T-helper 2 cell treated with Interferon-gamma antibody and Interleukin-4, amounts not matched to agents 100 ng/mL and 5 ng/mL, for 36 hours (primary cell): ENCODE measurements around the gene TM4SF4. TPM values are rescaled to one million over a fixed set of nuclear protein-coding genes. Genes with fewer than 3 reads are reported as not detected.

Source experiments
- intact Hi-C: fragments of 100-400 bp; cut with micrococcal nuclease; formaldehyde crosslinking; loops from one replicate; pipeline ENCODE4 v1.15.1; 2023
- total RNA-seq: library from RNA; stranded (reverse); gene quantifications from 2 replicates; pipeline ENCODE4 v1.2.3, GENCODE V29; 2022

The TM4SF4 gene
- total RNA-seq, 1 donor from 2014 or later, result not detected

DNA sequence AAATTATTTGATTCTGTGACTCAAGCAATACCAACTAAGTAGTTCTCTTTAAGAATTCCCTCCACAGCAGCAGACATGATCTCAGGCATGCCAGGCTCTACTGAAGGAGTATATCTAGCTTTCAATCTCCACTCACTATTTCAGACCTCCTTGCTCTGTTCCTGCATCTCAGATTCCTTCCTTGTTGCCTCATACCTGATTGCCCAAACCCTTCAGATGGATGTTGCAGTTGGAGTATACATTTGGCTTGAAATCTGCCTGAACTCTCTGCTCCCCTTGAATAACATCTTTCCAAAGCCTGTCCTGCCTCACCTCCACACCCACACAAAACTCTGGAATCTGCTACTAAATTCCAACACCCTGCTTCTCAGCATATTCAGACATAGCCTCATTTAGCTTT lies 19.8 kb upstream of the TM4SF4 start:
- intact Hi-C loops, result no loop called here

GRCh38 chr3:149455366-149455765 lies 19.1 kb upstream of the TM4SF4 start:
- intact Hi-C loops, result no loop called here

- intact Hi-C loops, result no loop called here
Measured at GRCh38 chr3:149455989-149456388, 18.5 kb upstream of the TM4SF4 start.

DNA sequence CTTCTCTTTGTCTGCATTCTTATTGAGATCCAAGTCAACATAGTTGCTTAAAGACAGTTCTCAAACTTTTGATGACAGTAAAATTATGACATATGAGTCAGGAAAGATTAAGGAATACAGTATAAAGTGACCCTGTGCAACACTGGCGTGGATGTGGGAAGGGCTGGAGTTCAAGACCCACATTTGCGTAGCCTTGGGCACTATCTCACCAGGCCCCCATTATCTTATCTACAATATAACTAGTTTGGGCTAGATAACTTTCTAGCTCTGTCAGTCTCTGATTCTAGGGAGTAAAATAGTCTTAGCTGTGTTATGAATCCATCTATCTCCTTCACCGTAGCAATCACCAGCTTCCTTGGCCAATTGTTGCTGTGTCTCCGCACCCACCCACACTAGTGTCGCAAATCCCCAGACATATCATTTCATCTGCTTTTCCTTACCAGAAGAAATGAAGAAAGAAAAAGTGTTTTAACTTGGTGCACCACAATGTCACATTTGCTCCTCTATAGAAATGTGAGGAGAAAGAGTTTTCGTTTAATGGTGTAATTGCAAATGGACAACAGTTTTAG lies 14.9 kb upstream of the TM4SF4 start:
- intact Hi-C loops, result no loop called here

DNA sequence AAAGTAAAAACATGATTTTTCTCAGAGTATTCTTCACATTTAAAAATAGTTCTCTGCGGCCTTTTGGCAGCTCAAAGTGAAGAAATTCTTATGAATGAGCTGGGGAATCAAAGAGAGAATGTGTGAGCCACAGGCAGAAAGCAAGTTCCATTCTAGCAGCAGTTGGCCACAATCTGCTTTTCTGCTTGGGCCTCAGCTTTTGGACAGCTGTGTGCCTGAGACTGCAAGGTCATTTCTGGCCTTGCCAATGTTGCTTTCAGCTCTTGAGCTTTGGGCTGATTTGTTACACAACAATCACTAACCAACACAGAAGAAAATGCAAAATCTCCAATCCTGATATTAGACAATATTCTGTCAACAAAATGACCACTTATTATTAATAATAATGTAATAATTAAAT lies 14.4 kb upstream of the TM4SF4 start:
- intact Hi-C loops, result no loop called here

DNA sequence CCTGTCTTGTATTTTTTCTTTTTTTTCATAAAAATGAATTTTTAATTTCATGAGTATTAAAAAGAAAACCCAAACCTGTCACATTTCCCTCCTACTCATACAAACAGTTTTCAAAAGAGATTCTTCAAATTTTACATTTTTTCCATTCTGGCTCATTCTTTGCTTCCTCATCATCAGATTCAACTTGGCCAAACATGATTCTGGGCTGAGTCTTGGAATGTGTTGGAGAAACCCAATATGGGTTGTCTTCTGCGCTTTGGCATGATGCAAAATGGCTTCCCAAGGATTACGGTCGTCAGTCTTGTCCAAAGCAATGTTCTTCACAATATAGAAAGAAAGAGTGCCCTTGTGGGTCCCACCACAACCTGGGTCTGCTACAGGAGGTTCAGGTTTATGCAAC lies 12.4 kb upstream of the TM4SF4 start:
- intact Hi-C loops, result no loop called here

GRCh38 chr3:149462581-149463011 lies 11.9 kb upstream of the TM4SF4 start:
- intact Hi-C loops, result no loop called here

- intact Hi-C loops, result no loop called here
Measured at GRCh38 chr3:149463921-149464320, 10.6 kb upstream of the TM4SF4 start.

- intact Hi-C loops, result no loop called here
Measured at GRCh38 chr3:149464542-149465328, 9.8 kb upstream of the TM4SF4 start.

- intact Hi-C loops, result no loop called here
Measured at GRCh38 chr3:149465351-149465883, 9.1 kb upstream of the TM4SF4 start.

DNA sequence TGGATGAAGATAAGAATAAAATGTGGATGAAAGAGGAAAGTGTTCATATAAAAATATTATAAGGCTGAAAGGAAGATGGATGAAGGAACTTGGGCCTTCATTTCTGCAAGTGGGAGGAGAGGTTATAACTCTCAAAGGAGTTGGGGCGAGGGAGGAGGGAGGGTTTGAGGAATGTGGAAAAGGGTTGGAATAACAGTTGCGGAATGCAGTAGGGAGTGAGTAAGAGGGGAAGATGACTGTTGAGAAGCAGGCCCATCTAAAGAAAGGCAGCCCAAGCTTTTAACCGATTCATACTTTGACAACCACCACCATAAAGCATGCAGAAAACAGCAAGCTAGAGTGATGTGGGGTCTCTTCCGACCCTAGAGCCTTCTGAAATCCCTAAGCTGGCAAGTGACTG lies 8.3 kb upstream of the TM4SF4 start:
- intact Hi-C loops, result no loop called here

DNA sequence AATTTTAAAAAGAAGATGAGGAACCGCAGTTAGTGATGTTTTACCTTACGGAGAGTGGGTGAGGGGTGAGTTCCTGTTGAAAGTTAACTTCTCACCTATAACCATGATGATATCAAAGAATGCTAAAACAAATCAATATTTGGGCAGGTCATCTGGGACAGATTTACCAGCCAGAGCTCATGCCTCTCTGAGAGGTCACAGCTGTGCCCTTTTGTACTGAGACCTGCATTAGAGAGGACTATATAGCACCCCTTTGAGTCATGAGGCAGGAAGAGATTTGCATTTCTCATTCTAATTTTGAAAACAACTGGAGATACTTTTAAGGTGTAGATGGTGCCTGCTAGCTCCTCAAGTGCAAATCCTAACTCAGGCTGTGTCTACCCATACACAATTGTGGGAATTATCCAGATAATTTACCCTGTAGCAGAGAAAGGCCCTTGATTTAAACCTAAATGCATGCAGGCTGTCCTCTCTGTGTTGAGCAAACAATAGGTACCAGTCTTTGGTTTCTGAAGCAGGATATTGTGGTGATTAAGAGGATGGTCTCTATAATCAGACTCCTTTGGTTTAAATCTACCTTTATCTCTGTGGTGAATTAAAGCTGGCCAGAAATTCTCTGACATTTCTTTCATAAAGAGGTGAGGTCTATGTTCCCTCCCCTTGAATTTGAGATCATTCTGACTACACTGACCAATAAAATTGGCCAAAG lies 5.8 kb upstream of the TM4SF4 start:
- intact Hi-C loops, result no loop called here

DNA sequence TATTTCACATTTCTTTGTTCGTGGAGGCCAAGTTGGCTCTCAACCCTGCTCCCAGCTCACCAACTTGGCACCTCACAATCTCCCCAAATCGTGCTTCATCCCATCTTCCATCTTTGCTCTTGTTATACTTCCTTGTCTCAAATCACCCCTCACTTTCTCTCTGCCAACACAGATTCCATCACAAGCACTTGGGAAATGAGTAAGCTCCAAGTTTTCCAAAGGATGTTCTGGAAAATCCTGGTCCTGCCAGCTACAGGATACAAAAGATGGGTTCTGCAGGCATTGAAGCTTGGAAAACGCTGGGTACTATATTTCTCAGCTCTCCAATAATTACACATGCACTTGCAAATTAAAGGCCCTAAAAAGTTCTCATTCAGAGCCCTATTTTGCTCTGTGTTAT lies 4.1 kb upstream of the TM4SF4 start:
- intact Hi-C loops, result no loop called here

- intact Hi-C loops, result no loop called here
Measured at GRCh38 chr3:149472030-149472797, 2.3 kb upstream of the TM4SF4 start.

DNA sequence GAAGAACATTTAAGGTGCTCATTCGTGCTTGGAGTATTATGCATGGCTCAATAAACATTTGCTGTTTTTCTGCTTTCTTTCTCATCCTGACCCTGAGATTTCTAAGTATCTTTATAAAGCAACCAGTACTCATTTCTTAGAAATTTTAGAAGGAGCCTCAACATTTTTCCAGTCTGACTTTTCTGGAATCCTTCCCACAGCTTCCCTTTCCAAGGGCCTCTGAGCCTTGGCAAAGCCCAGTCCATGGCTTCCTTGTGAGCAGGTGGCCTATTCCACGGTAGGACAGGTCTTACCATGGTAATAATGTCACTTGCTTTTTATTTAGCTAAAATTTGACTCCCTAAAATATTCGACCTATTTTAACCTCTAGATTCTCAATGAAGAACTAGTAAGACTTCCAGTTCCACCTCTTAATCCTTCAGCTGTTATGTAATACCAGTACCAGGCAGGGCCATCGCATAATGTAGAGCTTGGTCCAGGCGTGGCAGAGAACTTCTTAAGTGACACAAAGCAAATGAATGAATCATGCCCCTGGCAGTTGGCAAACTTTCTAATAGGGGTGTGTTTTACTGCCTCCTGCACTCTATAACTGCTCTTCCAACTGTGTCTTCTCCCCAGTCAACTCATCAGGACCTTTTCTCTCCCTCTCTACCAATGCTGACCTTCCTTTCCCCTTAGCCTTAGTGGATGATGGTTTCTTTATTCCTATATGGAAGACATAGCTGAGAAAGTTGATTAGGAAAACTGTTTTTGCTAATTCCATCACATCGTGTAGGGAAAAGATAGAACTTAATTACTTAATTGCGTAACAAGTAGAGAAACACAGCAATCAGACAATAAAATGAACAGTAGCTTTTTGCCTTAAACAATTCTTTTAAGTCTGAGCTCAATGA lies 894 bp upstream of the TM4SF4 start:
- intact Hi-C loops, result no loop called here

- intact Hi-C loops, result no loop called here
Measured at GRCh38 chr3:149475451-149476060, 1.1 kb downstream of the TM4SF4 start.

GRCh38 chr3:149476225-149476624 lies 1.7 kb downstream of the TM4SF4 start:
- intact Hi-C loops, result no loop called here

- intact Hi-C loops, result loop anchor here (1.0 to 10.0 kb wide), 3 partner anchors 86 to 355 kb away; partner anchors contain the start of gene HPS3
Measured at GRCh38 chr3:149479621-149480325, 5.3 kb downstream of the TM4SF4 start.

DNA sequence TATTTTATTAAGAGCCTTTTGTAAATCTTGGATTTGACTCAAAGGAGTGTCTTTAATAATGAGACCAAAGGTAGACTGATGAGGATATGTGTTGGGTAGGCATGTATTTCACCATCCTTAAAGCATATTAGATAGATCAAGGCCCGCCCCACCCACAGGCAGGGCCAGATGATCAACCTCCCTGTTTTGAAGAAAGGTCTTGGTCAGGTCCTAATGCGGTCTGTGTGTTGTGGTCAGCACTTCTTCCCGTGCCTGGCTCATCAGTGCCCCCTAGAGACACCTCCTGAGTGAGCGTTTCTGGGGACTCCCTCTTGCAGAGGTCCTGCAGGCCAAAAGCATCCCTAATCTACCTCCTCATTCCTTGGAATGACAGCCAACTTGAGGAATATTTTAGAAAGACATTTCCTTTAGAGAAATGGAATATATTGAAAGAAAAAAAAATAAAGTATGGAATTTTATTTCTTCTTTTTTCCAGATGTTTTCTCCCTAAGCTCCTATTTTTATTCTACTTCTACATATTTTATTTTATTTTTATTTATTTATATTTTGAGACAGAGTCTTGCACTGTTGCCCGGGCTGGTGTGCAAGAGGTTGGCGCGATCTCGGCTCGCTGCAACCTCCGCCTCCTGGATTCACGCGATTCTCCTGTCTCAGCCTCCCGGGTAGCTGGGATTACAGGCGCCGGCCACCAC lies 6.0 kb downstream of the TM4SF4 start:
- intact Hi-C loops, result loop anchor here (1.0 to 10.0 kb wide), 3 partner anchors 87 to 356 kb away; partner anchors contain the start of gene HPS3
